ENCODE results near the gene DEFB129. TPM values are rescaled to one million over a fixed set of nuclear protein-coding genes. Genes with fewer than 3 reads are reported as not detected.
A peak's percentile ranks its signal among the peaks of the same experiment; 100 is the strongest.
"Not testable (repeated sequence)": the region's sequence is repeated elsewhere in the genome, so short reads cannot be mapped to it uniquely, and the experiment has no call there.

The DEFB129 gene
- total RNA-seq, 4 donors from 2014 or later: not detected

GRCh38 chr20:215796-216195 lies 11.3 kb upstream of the DEFB129 start:
- WGBS, 2 donors: 60 to 71% methylated on average over 1 of the region's 1 CpG
- no peak for DNase-seq
- H3K9me3 ChIP-seq: no peaks in the 10 kb centered on the region
- intact Hi-C loops (cut with DNase I): loop anchor here (10.0 kb wide), 1 partner anchor 49 kb away; no protein-coding TSS in a partner anchor
- H3K27me3 ChIP-seq: peaks cover 0 to 32% (median 0%) of the 10 kb centered on the region in 4 donors
- H3K4me1 ChIP-seq: no peaks in the 10 kb centered on the region
- no peak overlapping the region for H3K4me3 ChIP-seq
- no peaks in the 10 kb centered on the region for H3K36me3 ChIP-seq
- H3K27ac ChIP-seq: no peak overlapping the region
- TF ChIP-seq POLR2A (IDR thresholded peaks at IDR 0.05): no peak
- no peak for TF ChIP-seq CTCF (IDR thresholded peaks at IDR 0.05)

DNA sequence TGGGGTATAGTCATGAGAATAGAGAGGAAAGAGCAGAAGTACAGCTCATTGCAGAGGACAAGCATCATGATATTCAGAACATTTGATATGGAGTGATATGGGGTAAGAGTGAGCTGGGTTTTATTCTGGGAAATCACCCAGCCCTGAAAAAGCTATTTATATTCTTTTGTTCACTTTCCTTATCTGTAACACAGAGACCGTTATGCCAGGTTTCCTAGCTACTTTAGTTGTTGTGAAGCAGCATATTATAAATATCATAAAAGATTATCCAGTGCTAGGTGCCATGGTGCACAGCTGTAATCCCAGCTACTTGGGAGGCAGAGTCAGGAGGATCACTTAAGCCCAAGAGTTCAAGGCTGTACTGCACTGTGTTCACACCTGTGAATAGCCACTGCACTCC lies 9.8 kb upstream of the DEFB129 start:
- H3K4me3 ChIP-seq: no peak overlapping the region
- no peak for TF ChIP-seq POLR2A (IDR thresholded peaks at IDR 0.05)
- no peak for TF ChIP-seq CTCF (IDR thresholded peaks at IDR 0.05)
- no peaks in the 10 kb centered on the region for H3K9me3 ChIP-seq
- H3K27ac ChIP-seq: no peak overlapping the region
- no peaks in the 10 kb centered on the region for H3K36me3 ChIP-seq
- no peaks in the 10 kb centered on the region for H3K4me1 ChIP-seq
- no peak for DNase-seq
- intact Hi-C loops (cut with DNase I): loop anchor here (10.0 kb wide), 1 partner anchor 48 kb away; no protein-coding TSS in a partner anchor
- H3K27me3 ChIP-seq: peaks cover 0 to 42% (median 0%) of the 10 kb centered on the region in 4 donors
- WGBS, 2 donors: 64 to 82% methylated on average over 1 of the region's 1 CpG

GRCh38 chr20:219290-220115 lies 7.6 kb upstream of the DEFB129 start:
- Histone ChIP-seq H3K36me3 (no peaks in the 10 kb centered on the region), H3K4me1 (no peaks in the 10 kb centered on the region), H3K9me3 (no peaks in the 10 kb centered on the region), H3K27ac (no peak overlapping the region), H3K4me3 (no peak overlapping the region), H3K27me3 (peaks cover 0 to 46% (median 0%) of the 10 kb centered on the region in 4 donors)
- no peak for DNase-seq
- intact Hi-C loops (cut with DNase I): loop anchor here (10.0 kb wide), 1 partner anchor 45 kb away; no protein-coding TSS in a partner anchor
- 0 to 10% methylated on average over 1 of the region's 1 CpG for WGBS, 2 donors
- TF ChIP-seq CTCF (IDR thresholded peaks at IDR 0.05) (peak in 2 of 6 experiments; percentile 6 to 16), POLR2A (IDR thresholded peaks at IDR 0.05) (no peak)

DNA sequence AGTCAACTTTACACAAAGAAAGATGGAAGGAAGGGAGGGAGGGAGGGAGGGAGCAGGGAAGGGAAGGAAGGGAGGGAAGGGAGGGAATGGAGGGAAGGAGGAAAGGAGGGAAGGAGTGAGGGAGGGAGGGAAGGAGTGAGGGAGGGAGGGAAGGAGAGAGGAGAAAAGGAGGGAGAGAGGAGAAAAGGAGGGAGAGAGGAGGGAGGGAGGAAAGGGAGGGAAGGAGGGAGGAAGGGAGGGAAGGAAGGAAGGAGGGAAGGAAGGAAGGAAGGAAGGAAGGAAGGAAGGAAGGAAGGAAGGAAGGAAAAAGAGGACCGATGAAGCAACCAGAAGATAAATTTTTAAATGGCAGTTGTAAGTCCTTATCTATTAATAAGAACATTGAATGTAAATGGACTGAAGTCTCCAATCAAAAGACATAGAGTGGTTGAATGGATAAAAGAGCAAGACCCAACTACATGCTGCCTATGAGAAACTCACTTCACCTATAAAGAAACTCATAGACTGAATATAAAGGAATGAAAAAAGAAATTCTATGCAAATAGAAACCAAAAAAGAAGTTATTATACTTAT lies 5.7 kb upstream of the DEFB129 start:
- Histone ChIP-seq H3K4me1 (no peaks in the 10 kb centered on the region), H3K36me3 (no peaks in the 10 kb centered on the region), H3K4me3 (no peak overlapping the region), H3K9me3 (no peaks in the 10 kb centered on the region), H3K27me3 (peaks cover 0 to 51% (median 0%) of the 10 kb centered on the region in 4 donors), H3K27ac (no peak overlapping the region)
- intact Hi-C loops (cut with DNase I): no loop called here
- no peak for TF ChIP-seq CTCF (IDR thresholded peaks at IDR 0.05)
- no peak for TF ChIP-seq POLR2A (IDR thresholded peaks at IDR 0.05)
- WGBS, 2 donors: 48 to 75% methylated on average over 1 of the region's 1 CpG
- DNase-seq: no peak

DNA sequence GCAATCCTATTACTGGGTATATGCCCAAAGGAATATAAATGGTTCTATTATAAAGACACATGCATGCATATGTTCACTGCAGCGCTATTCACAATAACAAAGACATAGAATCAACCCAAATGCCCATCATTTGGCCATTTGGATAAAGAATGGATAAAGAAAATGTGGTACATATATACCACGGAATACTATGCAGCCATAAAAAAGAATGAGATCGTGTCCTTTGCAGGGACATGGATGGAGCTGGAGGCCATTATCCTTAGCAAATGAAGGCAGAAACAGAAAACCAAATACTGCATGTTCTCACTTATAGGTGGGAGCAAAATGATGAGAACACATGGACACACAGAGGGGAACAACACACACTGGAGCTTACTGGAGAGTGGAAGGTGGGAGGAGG lies 1.2 kb upstream of the DEFB129 start:
- H3K4me1 ChIP-seq; intact Hi-C loops (cut with DNase I); H3K4me3 ChIP-seq; H3K36me3 ChIP-seq; H3K9me3 ChIP-seq; DNase-seq; H3K27ac ChIP-seq: not testable (repeated sequence)
- H3K27me3 ChIP-seq: peaks cover 0 to 26% (median 0%) of the 10 kb centered on the region in 4 donors
- 75 to 82% methylated on average over 3 of the region's 3 CpGs for WGBS, 2 donors

Measured in esophagus squamous epithelium (tissue), 5 donors.